HepG2 (cell line): ENCODE measurements around the gene RIPOR3. TPM values are rescaled to one million over a fixed set of nuclear protein-coding genes. Genes with fewer than 3 reads are reported as not detected.

Experiments used
- CCAR2 ChIP-seq: fragments of 200-400 bp; formaldehyde crosslinking; optimal IDR thresholded peaks from 2 replicates; pipeline ENCODE3; 2018; ENCODE audit warnings: low read depth, mild to moderate bottlenecking, low read length, moderate library complexity
- KDM2A ChIP-seq: sonication (generic); formaldehyde crosslinking; IDR thresholded peaks from 2 replicates; pipeline ENCODE4 v1.4.0; 2020; ENCODE audit warnings: low read depth, missing genetic modification reagents, borderline replicate concordance
- KMT2B ChIP-seq: IDR thresholded peaks from 2 replicates; pipeline ENCODE4 v1.6.1; 2016; ENCODE audit warnings: missing genetic modification reagents, missing compliant biosample characterization
- NFATC3 ChIP-seq: sonication (generic); formaldehyde crosslinking; IDR thresholded peaks from 2 replicates; pipeline ENCODE4 v1.5.1; 2020; ENCODE audit warnings: mild to moderate bottlenecking, missing genetic modification reagents
- NFYC ChIP-seq: IDR thresholded peaks from 2 replicates; pipeline ENCODE4 v1.6.1; 2016; ENCODE audit warnings: missing genetic modification reagents, missing compliant biosample characterization
- ZMYM4 ChIP-seq: sonication (generic); formaldehyde crosslinking; IDR thresholded peaks from 2 replicates; pipeline ENCODE4 v1.8.1; 2023; ENCODE audit warnings: mild to moderate bottlenecking, missing genetic modification reagents
- ZNF619 ChIP-seq: sonication (generic); formaldehyde crosslinking; IDR thresholded peaks from 2 replicates; pipeline ENCODE4 v1.4.0; 2020; ENCODE audit warnings: mild to moderate bottlenecking, missing genetic modification reagents
- ZSCAN29 ChIP-seq: sonication (generic); formaldehyde crosslinking; conservative IDR thresholded peaks from 2 replicates; pipeline ENCODE4 v1.4.0; 2020; ENCODE audit warnings: mild to moderate bottlenecking, missing genetic modification reagents
- polyA plus RNA-seq, 8 experiments: library from polyadenylated mRNA; depleted of rRNA in 3 of 8; stranded (reverse) in 7 of 8; unstranded in 1 of 8; fragments of >200 nt; fragmentation: Illumina TruSeq in 4 of 8; extraction: Trizol in 4 of 8; gene quantifications; 2 replicates each; pipeline versions ENCODE4 v1.2.1 to v1.2.3, GENCODE V29; 2011 to 2016; ENCODE audit warnings: low read depth in 4 of 8, missing spikeins in 1 of 8, mixed read lengths in 1 of 8; ENCODE audit not compliant: insufficient read depth in 1 of 8
- total RNA-seq, 5 experiments: library from RNA; depleted of rRNA; stranded (reverse); fragments of >200 nt; fragmentation: Illumina TruSeq; extraction: Trizol; gene quantifications; 2 replicates each; pipeline ENCODE4 v1.2.3, GENCODE V29; 2016; ENCODE audit warnings: low read depth in 1 of 5
- TF ChIP-seq, protein P1 (sequence below): IDR thresholded peaks from 2 replicates; pipeline ENCODE4 v1.6.1; 2016; ENCODE audit warnings: low read depth, missing genetic modification reagents, missing compliant biosample characterization
- TF ChIP-seq, protein P2 (sequence below): sonication (generic); formaldehyde crosslinking; IDR thresholded peaks from 2 replicates; pipeline ENCODE4 v1.4.0; 2020; ENCODE audit warnings: missing genetic modification reagents, borderline replicate concordance
- TF ChIP-seq, protein P3 (sequence below), 2 experiments: sonication (generic) in 1 of 2; formaldehyde crosslinking in 1 of 2; IDR thresholded peaks; 2 replicates each; pipeline versions ENCODE4 v1.4.0 to v1.6.1; 2018 to 2020; ENCODE audit warnings: missing genetic modification reagents in 2 of 2, borderline replicate concordance in 1 of 2, low read depth in 1 of 2, mild to moderate bottlenecking in 1 of 2, missing biosample characterization in 1 of 2
- TF ChIP-seq, protein P4 (sequence below): sonication (generic); formaldehyde crosslinking; IDR thresholded peaks from 2 replicates; pipeline ENCODE4 v1.8.1; 2022; ENCODE audit warnings: low read depth, mild to moderate bottlenecking, missing genetic modification reagents
- TF ChIP-seq, protein P5 (sequence below): sonication (generic); formaldehyde crosslinking; IDR thresholded peaks from 2 replicates; pipeline ENCODE4 v1.4.0; 2020; ENCODE audit warnings: low read depth, mild to moderate bottlenecking, missing genetic modification reagents

RIPOR3 gene
- total and polyA plus RNA-seq, 2 of the 13 experiments (the other 11 are each of a cell fraction or from before 2014, with no cell fraction given), result 0.18 TPM; not detected in 1

DNA sequence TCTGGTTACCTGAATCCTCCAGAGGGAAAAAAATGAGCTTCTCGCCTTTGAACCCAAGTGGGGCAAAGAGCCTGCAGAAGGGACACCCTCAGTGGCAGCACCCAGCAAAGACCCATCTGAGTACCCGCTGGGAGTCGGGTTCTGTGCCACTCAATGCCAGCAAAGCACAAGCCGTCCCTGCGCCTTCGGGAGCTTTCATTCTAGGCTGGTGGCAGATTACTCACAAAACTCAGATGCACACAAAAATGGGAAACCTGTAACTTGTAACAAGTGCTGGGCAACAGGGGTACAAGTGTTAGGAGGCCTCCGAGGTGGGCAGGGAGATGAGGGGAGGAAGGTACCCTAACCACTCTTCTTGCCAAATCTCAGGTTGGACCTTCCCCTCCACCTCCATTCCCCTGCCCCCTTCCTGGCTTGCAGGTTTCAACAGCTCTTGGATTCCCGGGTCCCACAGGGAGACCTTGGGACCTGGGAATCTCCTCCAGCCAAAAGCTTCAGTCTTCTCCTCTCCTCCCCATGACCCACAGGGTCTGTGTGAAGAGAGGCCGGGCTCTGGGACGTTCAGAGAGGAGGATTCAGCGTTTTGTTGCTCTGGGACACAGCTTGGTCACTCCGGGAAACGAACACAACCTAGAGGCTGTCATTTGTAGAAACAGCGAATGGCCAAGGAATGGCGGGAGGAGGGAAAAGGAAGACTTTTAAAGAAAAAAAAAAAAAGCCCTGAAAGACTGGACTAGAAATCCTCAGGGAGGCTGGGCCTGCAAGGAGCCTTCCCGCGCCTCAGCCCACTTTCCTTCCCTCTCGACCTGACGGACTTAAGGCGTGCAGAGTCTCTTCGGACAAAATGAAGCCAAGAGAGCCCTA, 38.8 kb upstream of the RIPOR3 start (continued):
- TF ChIP-seq, protein P1, sequence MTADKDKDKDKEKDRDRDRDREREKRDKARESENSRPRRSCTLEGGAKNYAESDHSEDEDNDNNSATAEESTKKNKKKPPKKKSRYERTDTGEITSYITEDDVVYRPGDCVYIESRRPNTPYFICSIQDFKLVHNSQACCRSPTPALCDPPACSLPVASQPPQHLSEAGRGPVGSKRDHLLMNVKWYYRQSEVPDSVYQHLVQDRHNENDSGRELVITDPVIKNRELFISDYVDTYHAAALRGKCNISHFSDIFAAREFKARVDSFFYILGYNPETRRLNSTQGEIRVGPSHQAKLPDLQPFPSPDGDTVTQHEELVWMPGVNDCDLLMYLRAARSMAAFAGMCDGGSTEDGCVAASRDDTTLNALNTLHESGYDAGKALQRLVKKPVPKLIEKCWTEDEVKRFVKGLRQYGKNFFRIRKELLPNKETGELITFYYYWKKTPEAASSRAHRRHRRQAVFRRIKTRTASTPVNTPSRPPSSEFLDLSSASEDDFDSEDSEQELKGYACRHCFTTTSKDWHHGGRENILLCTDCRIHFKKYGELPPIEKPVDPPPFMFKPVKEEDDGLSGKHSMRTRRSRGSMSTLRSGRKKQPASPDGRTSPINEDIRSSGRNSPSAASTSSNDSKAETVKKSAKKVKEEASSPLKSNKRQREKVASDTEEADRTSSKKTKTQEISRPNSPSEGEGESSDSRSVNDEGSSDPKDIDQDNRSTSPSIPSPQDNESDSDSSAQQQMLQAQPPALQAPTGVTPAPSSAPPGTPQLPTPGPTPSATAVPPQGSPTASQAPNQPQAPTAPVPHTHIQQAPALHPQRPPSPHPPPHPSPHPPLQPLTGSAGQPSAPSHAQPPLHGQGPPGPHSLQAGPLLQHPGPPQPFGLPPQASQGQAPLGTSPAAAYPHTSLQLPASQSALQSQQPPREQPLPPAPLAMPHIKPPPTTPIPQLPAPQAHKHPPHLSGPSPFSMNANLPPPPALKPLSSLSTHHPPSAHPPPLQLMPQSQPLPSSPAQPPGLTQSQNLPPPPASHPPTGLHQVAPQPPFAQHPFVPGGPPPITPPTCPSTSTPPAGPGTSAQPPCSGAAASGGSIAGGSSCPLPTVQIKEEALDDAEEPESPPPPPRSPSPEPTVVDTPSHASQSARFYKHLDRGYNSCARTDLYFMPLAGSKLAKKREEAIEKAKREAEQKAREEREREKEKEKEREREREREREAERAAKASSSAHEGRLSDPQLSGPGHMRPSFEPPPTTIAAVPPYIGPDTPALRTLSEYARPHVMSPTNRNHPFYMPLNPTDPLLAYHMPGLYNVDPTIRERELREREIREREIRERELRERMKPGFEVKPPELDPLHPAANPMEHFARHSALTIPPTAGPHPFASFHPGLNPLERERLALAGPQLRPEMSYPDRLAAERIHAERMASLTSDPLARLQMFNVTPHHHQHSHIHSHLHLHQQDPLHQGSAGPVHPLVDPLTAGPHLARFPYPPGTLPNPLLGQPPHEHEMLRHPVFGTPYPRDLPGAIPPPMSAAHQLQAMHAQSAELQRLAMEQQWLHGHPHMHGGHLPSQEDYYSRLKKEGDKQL (CRISPR knock-in tag), result no peak
- TF ChIP-seq, protein P2, sequence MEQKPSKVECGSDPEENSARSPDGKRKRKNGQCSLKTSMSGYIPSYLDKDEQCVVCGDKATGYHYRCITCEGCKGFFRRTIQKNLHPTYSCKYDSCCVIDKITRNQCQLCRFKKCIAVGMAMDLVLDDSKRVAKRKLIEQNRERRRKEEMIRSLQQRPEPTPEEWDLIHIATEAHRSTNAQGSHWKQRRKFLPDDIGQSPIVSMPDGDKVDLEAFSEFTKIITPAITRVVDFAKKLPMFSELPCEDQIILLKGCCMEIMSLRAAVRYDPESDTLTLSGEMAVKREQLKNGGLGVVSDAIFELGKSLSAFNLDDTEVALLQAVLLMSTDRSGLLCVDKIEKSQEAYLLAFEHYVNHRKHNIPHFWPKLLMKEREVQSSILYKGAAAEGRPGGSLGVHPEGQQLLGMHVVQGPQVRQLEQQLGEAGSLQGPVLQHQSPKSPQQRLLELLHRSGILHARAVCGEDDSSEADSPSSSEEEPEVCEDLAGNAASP, result no peak
- TF ChIP-seq KDM2A (CRISPR knock-in tag) (no peak), ZMYM4 (CRISPR knock-in tag) (no peak), ZNF619 (0 out of 2 replicates have a peak, but pooled peaks have one; percentile 34), ZSCAN29 (no peak), KMT2B (CRISPR knock-in tag) (no peak), NFYC (no peak), NFATC3 (CRISPR knock-in tag) (peak; percentile 62; the same call in 1 of the 2 replicates), CCAR2 (no peak)
- TF ChIP-seq, protein P3, sequence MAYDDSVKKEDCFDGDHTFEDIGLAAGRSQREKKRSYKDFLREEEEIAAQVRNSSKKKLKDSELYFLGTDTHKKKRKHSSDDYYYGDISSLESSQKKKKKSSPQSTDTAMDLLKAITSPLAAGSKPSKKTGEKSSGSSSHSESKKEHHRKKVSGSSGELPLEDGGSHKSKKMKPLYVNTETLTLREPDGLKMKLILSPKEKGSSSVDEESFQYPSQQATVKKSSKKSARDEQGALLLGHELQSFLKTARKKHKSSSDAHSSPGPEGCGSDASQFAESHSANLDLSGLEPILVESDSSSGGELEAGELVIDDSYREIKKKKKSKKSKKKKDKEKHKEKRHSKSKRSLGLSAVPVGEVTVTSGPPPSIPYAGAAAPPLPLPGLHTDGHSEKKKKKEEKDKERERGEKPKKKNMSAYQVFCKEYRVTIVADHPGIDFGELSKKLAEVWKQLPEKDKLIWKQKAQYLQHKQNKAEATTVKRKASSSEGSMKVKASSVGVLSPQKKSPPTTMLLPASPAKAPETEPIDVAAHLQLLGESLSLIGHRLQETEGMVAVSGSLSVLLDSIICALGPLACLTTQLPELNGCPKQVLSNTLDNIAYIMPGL (CRISPR knock-in tag; IDR thresholded peaks at IDR 0.05; ENCODE audit: borderline replicate concordance in 1 of 2, low read depth in 1 of 2), result no peak; a peak in 1 of 4 replicates
- TF ChIP-seq, protein P4, sequence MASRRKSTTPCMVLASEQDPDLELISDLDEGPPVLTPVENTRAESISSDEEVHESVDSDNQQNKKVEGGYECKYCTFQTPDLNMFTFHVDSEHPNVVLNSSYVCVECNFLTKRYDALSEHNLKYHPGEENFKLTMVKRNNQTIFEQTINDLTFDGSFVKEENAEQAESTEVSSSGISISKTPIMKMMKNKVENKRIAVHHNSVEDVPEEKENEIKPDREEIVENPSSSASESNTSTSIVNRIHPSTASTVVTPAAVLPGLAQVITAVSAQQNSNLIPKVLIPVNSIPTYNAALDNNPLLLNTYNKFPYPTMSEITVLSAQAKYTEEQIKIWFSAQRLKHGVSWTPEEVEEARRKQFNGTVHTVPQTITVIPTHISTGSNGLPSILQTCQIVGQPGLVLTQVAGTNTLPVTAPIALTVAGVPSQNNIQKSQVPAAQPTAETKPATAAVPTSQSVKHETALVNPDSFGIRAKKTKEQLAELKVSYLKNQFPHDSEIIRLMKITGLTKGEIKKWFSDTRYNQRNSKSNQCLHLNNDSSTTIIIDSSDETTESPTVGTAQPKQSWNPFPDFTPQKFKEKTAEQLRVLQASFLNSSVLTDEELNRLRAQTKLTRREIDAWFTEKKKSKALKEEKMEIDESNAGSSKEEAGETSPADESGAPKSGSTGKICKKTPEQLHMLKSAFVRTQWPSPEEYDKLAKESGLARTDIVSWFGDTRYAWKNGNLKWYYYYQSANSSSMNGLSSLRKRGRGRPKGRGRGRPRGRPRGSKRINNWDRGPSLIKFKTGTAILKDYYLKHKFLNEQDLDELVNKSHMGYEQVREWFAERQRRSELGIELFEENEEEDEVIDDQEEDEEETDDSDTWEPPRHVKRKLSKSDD (CRISPR knock-in tag), result no peak
- TF ChIP-seq, protein P5, sequence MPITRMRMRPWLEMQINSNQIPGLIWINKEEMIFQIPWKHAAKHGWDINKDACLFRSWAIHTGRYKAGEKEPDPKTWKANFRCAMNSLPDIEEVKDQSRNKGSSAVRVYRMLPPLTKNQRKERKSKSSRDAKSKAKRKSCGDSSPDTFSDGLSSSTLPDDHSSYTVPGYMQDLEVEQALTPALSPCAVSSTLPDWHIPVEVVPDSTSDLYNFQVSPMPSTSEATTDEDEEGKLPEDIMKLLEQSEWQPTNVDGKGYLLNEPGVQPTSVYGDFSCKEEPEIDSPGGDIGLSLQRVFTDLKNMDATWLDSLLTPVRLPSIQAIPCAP (CRISPR knock-in tag), result 0 out of 2 replicates have a peak, but pooled peaks have one; percentile 22
